Measurements from ENCODE around the gene NCK2.

The NCK2 gene

DNA sequence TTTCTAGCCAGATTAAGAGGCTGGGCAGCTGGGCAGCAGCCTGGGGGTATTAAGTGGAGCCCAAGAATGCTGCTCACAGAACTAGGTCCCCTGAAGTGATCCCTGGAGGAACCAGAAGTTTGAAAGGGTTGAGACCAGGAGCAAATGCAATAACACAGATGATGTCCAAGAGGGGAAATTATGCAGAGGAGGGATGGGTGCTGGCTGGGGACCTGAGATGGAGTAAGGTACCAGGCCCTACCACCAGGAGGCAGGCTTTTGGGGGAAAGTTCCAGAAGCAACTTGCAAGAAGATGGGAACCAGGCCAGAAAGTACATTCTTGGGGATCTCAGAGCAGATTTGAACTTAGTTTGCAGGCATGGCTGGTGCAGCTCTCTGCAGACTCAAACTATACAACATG, 175.1 kb downstream of the NCK2 start:
- Histone ChIP-seq H3K79me2 (ENCODE audit: insufficient read depth, low read length) (no peaks in the 10 kb centered on the region), H2AFZ (ENCODE audit: low read length) (no peak overlapping the region), H3F3A (ENCODE audit: insufficient read depth, low read length) (no peaks in the 10 kb centered on the region), H3K4me2 (ENCODE audit: low read length) (no peak overlapping the region), H3K27me3 (ENCODE audit: insufficient read depth, low read length) (0 out of 2 replicates have a peak, but pooled peaks cover 4% of the 10 kb centered on the region), H4K20me1 (ENCODE audit: insufficient read depth, low read length) (no peaks in the 10 kb centered on the region), H3K36me3 (ENCODE audit: insufficient read depth, low read length) (no peaks in the 10 kb centered on the region), H3K9me2 (ENCODE audit: low read depth, low read length) (no peaks in the 10 kb centered on the region), H3K9ac (ENCODE audit: low read length) (no peak overlapping the region), H3K4me1 (ENCODE audit: insufficient read depth, low read length, severe bottlenecking) (no peaks in the 10 kb centered on the region), H3K27ac (ENCODE audit: low read depth, low read length, poor library complexity, severe bottlenecking) (no peak overlapping the region), H3K9me3 (ENCODE audit: low read length) (no peaks in the 10 kb centered on the region), H3K4me3 (ENCODE audit: low read depth, low read length, poor library complexity, severe bottlenecking) (no peak overlapping the region)
- TF ChIP-seq, protein P1, sequence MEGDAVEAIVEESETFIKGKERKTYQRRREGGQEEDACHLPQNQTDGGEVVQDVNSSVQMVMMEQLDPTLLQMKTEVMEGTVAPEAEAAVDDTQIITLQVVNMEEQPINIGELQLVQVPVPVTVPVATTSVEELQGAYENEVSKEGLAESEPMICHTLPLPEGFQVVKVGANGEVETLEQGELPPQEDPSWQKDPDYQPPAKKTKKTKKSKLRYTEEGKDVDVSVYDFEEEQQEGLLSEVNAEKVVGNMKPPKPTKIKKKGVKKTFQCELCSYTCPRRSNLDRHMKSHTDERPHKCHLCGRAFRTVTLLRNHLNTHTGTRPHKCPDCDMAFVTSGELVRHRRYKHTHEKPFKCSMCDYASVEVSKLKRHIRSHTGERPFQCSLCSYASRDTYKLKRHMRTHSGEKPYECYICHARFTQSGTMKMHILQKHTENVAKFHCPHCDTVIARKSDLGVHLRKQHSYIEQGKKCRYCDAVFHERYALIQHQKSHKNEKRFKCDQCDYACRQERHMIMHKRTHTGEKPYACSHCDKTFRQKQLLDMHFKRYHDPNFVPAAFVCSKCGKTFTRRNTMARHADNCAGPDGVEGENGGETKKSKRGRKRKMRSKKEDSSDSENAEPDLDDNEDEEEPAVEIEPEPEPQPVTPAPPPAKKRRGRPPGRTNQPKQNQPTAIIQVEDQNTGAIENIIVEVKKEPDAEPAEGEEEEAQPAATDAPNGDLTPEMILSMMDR (IDR thresholded peaks at IDR 0.05; ENCODE audit: low read length): peak; percentile 58
- TF ChIP-seq EZH2 (IDR thresholded peaks at IDR 0.05; ENCODE audit: borderline replicate concordance, low read length): no peak

DNA sequence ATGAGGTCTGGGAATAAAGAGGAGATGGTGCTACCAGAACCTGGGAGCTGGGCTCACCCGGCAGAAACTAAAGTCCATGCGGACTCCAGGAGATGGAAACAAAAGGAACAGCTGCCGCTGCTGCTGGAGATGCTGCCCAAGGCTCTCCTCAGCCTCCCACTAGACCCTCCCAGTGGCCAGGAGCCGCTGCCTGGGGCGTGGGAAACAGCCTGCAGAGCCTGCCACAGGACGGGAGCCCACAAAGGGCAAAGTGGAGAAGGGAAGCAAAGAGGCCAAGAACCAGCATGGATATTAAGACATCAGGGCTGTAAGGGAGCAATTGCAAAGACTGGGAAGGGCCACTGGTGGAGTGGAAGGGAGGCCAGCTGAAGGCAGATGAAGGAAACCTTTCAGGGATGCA, 179.6 kb downstream of the NCK2 start:
- Histone ChIP-seq H3K9me3 (ENCODE audit: low read length) (no peaks in the 10 kb centered on the region), H3K4me2 (ENCODE audit: low read length) (no peak overlapping the region), H3K79me2 (ENCODE audit: insufficient read depth, low read length) (no peaks in the 10 kb centered on the region), H3K4me1 (ENCODE audit: insufficient read depth, low read length, severe bottlenecking) (no peaks in the 10 kb centered on the region), H3K27me3 (ENCODE audit: insufficient read depth, low read length) (no peaks in the 10 kb centered on the region), H2AFZ (ENCODE audit: low read length) (no peak overlapping the region), H4K20me1 (ENCODE audit: insufficient read depth, low read length) (no peaks in the 10 kb centered on the region), H3K9ac (ENCODE audit: low read length) (no peak overlapping the region), H3K27ac (ENCODE audit: low read depth, low read length, poor library complexity, severe bottlenecking) (no peak overlapping the region), H3K9me2 (ENCODE audit: low read depth, low read length) (no peaks in the 10 kb centered on the region), H3F3A (ENCODE audit: insufficient read depth, low read length) (no peaks in the 10 kb centered on the region), H3K36me3 (ENCODE audit: insufficient read depth, low read length) (no peaks in the 10 kb centered on the region), H3K4me3 (ENCODE audit: low read depth, low read length, poor library complexity, severe bottlenecking) (no peak overlapping the region)
- no peak for TF ChIP-seq EZH2 (IDR thresholded peaks at IDR 0.05; ENCODE audit: borderline replicate concordance, low read length)
- TF ChIP-seq, protein P1 (IDR thresholded peaks at IDR 0.05; ENCODE audit: low read length): no peak

DNA sequence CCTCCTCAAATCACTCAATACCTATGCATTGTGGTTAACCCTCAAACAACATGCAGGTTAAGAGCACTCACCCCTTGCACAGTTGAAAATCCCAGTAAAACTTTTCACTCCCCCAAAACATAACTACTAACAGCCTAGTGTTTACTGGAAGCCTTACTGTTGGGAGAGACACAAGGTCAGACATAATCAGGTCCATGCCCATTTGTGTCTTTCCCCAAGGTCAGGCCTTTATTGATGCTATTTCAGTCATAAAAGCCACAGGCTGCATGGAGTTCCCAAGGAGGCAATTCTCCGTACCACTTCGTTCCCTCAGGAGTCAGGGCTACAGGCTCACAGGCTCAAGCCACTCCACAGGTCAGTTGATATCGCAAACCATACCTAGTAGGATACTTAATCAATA, 180.2 kb downstream of the NCK2 start:
- Histone ChIP-seq H3K4me3 (ENCODE audit: low read depth, low read length, poor library complexity, severe bottlenecking) (no peak overlapping the region), H4K20me1 (ENCODE audit: insufficient read depth, low read length) (no peaks in the 10 kb centered on the region), H3K79me2 (ENCODE audit: insufficient read depth, low read length) (no peaks in the 10 kb centered on the region), H3K9ac (ENCODE audit: low read length) (no peak overlapping the region), H3K9me3 (ENCODE audit: low read length) (no peaks in the 10 kb centered on the region), H3K27ac (ENCODE audit: low read depth, low read length, poor library complexity, severe bottlenecking) (no peak overlapping the region), H3K27me3 (ENCODE audit: insufficient read depth, low read length) (no peaks in the 10 kb centered on the region), H3K9me2 (ENCODE audit: low read depth, low read length) (no peaks in the 10 kb centered on the region), H3K36me3 (ENCODE audit: insufficient read depth, low read length) (no peaks in the 10 kb centered on the region), H2AFZ (ENCODE audit: low read length) (no peak overlapping the region), H3F3A (ENCODE audit: insufficient read depth, low read length) (no peaks in the 10 kb centered on the region), H3K4me2 (ENCODE audit: low read length) (no peak overlapping the region), H3K4me1 (ENCODE audit: insufficient read depth, low read length, severe bottlenecking) (no peaks in the 10 kb centered on the region)
- TF ChIP-seq, protein P1 (IDR thresholded peaks at IDR 0.05; ENCODE audit: low read length): no peak
- TF ChIP-seq EZH2 (IDR thresholded peaks at IDR 0.05; ENCODE audit: borderline replicate concordance, low read length): no peak
